Neuron (in vitro differentiated cells): ENCODE data around the gene TMC8.

Experiments used
- H2AFZ ChIP-seq: one replicate; pipeline ENCODE4 v1.6.1; 2013; ENCODE audit warnings: low read depth, mild to moderate bottlenecking, inconsistent platforms, low read length, moderate library complexity
- H3K27me3 ChIP-seq: one replicate; pipeline ENCODE4 v1.6.1; 2013; ENCODE audit warnings: low read length; ENCODE audit not compliant: insufficient read depth
- H3K36me3 ChIP-seq: one replicate; pipeline ENCODE4 v1.6.1; 2013; ENCODE audit warnings: low read length; ENCODE audit not compliant: insufficient read depth
- H3K4me1 ChIP-seq: one replicate; pipeline ENCODE4 v1.6.1; 2013; ENCODE audit warnings: low read length; ENCODE audit not compliant: insufficient read depth
- H3K4me3 ChIP-seq: 2 replicates; pipeline ENCODE4 v1.5.1; 2013; ENCODE audit warnings: mild to moderate bottlenecking, low read length, moderate library complexity
- H3K9me3 ChIP-seq: one replicate; pipeline ENCODE4 v1.6.1; 2013; ENCODE audit warnings: low read length

The TMC8 gene

DNA sequence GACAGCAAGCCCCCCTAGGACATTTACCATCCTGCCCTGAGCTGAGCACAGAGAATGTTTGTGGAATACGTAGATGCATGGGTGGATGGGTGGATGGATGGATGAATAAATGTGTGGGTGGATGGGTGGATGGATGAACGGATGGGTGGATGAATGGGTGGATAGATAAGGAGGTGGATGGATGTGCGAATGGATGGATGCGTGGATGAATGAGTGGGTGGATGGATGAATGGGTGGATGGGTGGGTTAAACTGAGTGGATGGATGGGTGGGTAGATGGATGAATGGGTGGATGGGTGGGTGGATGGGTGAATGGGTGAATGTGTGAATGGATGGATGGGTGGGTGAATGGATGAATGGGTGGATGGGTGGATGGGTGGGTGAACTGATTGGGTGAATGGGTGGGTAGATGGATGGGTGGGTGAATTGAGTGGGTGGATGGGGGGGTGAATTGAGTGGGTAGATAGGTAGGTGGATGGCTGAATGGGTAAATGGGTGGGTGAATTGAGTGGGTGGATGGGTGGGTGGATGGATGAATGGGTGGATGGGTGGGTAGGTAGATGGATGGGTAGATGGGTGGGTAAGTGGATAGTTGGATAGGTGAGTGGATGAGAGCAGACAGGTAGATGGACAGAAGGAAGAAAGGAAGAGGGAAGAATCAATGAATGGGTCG lies 7.2 kb upstream of the TMC8 start:
- Histone ChIP-seq H3K9me3 (no peaks in the 10 kb centered on the region), H2AFZ (no peak overlapping the region), H3K27me3 (no peaks in the 10 kb centered on the region), H3K4me3 (no peak overlapping the region), H3K36me3 (no peaks in the 10 kb centered on the region), H3K4me1 (peaks cover 9% of the 10 kb centered on the region)

DNA sequence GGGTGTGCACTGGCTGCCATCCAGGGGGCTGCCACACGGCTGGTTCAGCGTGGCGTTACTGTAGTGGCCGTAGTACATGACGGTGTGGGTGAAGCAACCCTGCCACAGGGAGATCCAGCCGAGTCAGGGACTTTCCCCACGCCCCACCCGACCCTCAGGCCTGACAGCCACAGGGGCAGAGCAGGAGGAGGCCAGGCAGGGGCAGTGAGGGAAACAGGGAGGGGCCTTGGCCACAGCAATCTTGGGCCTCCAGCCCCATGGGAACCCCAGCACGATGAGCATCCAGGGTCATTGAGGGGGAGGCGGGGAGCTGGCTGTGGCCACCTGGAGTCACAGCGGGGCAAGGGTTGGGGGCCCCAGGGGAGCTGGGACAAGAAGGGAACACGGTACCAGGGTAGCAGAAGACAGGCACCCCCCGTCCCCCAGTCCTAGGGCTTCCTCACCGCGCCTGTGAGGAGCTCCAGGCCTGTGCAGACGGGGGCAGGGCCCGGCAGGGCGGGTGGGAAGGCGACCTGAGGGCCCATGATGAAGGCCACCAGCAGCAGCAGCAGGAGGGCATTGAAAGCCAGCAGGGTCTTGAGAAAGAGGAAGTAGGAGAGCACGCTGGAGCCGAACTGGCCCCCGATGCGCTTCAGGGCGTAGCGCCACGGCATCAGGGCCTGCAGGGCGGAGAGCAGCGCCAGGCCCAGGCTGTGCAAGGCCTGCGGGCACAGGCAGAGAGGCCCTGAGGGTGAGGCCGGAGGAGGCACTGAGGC lies 6.3 kb upstream of the TMC8 start:
- Histone ChIP-seq H3K9me3 (no peaks in the 10 kb centered on the region), H3K4me1 (peaks cover 11% of the 10 kb centered on the region), H3K36me3 (no peaks in the 10 kb centered on the region), H3K4me3 (no peak overlapping the region), H2AFZ (no peak overlapping the region), H3K27me3 (peaks cover under 1% of the 10 kb centered on the region)

DNA sequence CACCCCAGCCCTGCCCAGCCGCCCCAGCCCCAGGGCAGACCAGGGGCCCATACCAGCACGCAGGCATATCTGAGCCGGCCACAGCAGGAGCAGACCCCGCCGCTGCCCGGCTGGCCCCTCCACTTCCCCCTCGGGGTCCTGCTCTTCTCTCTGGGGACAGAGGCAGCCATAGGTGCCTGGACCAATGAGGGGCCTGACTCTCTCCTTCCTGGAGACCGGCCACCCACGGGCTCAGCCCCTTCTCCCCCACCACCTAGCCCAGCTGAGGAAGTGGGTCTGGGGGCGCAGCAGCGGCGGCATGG lies 5.8 kb upstream of the TMC8 start:
- Histone ChIP-seq H3K4me3 (no peak overlapping the region), H2AFZ (no peak overlapping the region), H3K27me3 (peaks cover 5% of the 10 kb centered on the region), H3K36me3 (no peaks in the 10 kb centered on the region), H3K9me3 (no peaks in the 10 kb centered on the region), H3K4me1 (peaks cover 11% of the 10 kb centered on the region)

DNA sequence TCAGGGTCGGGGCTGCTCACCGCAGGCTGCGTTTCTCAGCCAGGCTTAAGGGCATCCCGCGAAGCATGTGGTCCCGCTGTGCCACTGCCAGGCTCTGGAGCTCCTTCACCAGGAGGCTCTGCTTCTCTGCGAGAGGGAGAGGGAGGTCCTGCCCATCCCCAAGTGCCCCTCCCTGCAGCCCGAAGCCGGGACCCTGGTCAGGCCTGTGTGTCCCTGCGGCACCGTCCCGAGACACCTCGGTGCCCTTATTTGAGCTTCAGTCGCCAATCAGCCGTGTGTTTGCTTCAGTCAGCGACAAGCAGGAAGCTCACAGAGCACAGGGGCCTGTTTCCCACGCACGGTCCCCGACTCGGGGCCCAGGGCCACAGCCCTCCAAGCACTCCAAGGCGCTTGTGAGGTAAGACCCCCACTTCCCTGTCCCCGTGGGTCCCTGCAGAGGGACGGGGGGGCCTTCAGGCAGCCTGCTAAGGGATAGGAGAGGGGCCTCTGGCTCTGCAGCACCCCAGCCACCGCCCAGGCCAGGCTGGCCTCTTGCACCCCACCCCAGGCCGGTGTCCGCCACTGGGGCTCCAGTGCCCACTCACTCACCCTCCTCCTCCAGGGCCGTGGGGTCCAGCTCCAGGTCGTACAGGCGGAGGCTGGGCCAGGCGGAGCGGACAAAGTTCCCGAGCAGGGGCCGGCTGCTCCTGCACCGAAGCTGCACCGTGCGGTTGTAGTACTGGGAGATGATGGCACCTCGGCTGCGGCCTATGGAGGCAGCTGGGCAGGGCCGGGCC lies 5.2 kb upstream of the TMC8 start:
- peaks cover 10% of the 10 kb centered on the region for H3K27me3 ChIP-seq
- no peaks in the 10 kb centered on the region for H3K36me3 ChIP-seq
- no peak overlapping the region for H3K4me3 ChIP-seq
- no peaks in the 10 kb centered on the region for H3K9me3 ChIP-seq
- peaks cover 11% of the 10 kb centered on the region for H3K4me1 ChIP-seq
- H2AFZ ChIP-seq: no peak overlapping the region

DNA sequence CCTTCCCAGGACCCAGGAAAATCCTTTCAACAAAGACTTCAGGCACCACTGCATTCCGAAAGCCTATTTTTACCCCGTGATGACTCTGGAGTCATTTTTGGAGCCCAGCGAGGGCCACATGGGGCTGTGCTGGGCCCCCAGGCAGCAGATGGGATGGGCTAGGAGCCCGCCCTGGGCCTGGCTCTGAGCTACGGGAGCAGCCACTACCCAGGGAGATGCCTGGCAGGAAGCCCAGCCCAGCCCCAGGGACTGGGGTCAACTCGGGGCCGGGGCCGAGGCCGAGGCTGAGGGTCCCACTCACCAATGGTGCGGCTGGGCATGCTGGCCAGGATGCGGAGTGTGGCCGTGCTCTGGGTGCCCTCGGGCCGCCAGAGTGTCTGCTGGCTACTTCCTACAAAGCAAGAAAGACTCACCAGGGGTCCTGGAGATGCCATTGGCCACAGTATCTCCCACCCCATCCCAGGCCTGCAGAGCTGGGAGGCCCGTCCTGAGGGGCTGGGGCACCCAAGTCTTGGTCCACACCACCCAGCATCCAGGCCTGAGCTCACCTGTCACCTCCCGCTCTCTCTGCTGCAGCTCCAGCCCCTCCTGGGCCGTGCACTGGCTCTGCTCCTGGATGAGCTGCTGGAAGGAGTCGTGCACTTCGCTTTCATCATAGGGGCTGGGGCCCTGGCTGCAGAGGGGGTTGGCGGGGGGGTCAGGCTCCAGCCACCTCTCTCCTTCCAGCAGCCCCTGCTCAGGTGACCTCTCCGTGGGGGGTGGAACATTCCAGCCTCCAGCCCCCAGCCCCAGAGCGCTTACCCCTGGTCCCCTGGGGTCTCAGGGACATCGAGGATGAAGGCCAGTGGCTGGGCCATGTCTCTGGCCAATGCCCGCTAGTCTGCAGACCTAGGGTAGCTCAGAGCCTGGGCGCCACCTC lies 4.3 kb upstream of the TMC8 start:
- Histone ChIP-seq H3K4me3 (no peak overlapping the region), H3K9me3 (no peaks in the 10 kb centered on the region), H3K27me3 (peaks cover 19% of the 10 kb centered on the region), H3K4me1 (peaks cover 11% of the 10 kb centered on the region), H3K36me3 (no peaks in the 10 kb centered on the region), H2AFZ (no peak overlapping the region)

DNA sequence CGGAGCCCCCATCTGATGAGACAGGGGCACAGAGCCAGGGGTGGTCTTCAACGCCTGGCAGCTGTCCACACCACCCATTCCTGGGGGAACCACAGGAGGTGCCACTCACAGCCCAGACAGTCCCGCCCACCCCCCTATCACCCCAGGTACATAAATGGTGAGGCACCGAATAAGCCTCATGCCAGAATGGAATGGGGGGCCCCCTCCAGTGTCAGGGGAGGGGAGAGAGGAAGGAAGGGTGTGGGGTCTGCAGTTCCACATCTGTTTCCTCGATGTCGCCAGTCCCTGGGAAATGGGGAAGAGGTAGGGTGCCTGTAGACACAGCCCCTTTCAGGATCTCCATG lies 3.7 kb upstream of the TMC8 start:
- no peak overlapping the region for H3K4me3 ChIP-seq

DNA sequence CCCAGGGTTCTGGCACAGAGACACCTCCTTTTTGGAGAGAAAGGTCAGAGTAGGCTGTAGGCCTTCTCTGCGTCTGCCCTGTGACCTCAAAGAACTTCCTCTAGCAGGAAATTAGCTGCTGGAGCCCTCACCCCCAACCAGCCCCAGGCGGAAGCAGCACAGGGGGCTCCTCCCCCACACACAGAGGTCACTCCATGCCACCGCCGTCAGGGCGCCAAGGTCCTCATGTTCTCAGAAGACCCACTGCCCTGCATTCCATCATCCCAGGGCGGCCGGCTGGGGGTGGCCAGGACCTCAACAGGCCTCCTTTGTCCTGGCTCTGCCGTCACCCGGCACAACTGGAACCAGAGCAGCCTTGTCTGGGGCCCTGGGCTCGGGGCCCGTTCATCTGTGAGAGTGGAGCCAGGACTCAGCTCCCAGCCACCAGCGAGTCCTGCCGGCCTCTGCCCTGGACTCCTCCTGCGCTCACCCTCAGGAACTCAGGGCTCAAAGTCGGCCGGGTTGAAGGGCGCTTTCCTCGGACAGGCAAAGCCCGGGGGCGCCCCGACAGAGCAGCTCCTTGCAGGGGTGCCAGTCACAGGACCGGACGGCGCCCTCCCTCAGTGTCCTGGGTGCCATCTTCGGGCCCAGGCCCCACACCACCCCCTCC lies 3.2 kb upstream of the TMC8 start:
- peaks cover 11% of the 10 kb centered on the region for H3K4me1 ChIP-seq
- no peaks in the 10 kb centered on the region for H3K36me3 ChIP-seq
- no peak overlapping the region for H3K4me3 ChIP-seq
- H2AFZ ChIP-seq: no peak overlapping the region
- peaks cover 22% of the 10 kb centered on the region for H3K27me3 ChIP-seq
- no peaks in the 10 kb centered on the region for H3K9me3 ChIP-seq

More for the DNA sequence above, 3.7 kb upstream of the TMC8 start:
- Histone ChIP-seq H3K27me3 (peaks cover 20% of the 10 kb centered on the region), H3K9me3 (no peaks in the 10 kb centered on the region), H3K4me1 (peaks cover 11% of the 10 kb centered on the region), H2AFZ (no peak overlapping the region), H3K36me3 (no peaks in the 10 kb centered on the region)

DNA sequence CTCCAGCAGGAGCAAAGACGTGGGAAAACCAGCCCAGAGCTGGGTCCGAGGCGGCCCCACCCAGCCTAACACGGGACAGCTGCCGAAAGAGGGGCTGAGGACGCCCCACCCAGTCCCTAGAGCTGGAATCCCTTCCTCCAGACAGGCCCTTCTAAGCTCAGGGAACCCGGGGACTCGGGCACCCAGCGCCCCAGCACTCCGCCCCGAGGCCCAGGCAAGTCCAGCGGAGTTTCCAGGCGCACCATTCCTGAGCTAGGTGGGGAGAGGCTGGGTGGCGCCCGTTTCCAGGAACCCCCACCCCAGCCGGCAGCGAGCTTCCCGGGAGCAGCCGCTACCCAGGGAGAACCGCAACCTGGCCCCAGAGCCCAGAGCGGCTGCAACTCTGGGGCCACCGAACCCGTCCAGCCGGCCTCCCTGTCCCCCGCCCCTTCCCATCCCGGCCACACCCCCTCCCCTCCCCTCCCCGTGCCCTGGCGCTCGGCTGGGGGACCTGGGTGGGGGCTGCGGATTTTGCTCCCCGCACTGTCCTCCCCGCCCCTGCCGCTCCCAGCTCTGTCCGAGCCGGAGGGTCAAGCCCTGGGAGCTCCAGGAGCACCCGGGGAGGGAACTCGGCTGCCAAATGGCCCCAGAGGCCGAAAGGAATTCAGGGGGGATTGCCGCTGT lies 2.6 kb upstream of the TMC8 start:
- Histone ChIP-seq H3K4me1 (peaks cover 11% of the 10 kb centered on the region), H3K9me3 (no peaks in the 10 kb centered on the region), H3K36me3 (no peaks in the 10 kb centered on the region), H3K4me3 (peak overlapping the region; percentile 41), H2AFZ (no peak overlapping the region), H3K27me3 (peaks cover 29% of the 10 kb centered on the region)

DNA sequence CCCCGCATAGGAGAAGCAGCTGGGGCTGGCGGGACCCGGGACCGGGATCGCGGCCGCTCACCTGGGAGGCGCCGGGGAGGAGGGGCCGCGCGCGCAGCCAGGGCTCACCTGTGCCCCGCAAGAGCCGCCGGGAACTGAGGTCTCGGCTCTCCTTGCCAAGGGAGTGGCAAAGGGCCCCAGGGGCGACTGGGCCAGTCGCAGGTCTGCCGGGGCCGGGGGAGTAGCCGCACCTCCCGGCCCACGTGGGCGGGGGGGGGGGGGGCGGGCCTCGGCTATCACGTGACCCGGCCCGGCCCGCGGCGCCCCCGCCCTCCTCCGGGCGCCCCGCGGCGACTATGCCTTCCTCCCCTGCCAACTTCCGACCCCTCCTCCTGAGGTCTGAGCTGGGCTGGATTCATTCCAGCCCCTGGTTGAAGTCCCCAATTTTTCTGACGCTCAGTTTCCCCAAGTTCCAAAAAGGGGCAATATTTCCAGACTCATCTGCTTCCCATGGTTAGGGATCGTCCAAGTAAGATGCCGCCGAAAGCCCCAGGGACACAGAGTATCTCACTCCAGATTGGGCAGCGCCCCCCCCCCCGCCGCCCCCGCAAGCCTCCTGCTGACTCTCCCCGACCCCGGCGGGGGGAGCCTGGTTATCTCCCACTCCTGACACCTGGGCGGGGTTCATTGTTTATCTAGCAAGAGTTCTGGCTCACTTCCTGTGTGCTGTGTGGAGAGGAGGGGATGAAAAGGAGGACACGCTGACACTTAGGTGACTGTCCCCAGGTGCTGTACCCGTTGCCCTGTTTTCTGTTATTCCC lies 1.8 kb upstream of the TMC8 start, which contains the start of gene TMC6:
TMC6 (minus strand) TSS at position 205 of the 800 bp plus-strand sequence. CDS start 1,923 bp downstream, outside the sequence.
- no peaks in the 10 kb centered on the region for H3K9me3 ChIP-seq
- H2AFZ ChIP-seq: no peak within 1 kb of the TSS
- peaks cover 35% of the 10 kb centered on the region for H3K27me3 ChIP-seq
- peak within 1 kb of the TSS; percentile 41 for H3K4me3 ChIP-seq
- peaks cover 11% of the 10 kb centered on the region for H3K4me1 ChIP-seq
- H3K36me3 ChIP-seq: no peaks in the 10 kb centered on the region

DNA sequence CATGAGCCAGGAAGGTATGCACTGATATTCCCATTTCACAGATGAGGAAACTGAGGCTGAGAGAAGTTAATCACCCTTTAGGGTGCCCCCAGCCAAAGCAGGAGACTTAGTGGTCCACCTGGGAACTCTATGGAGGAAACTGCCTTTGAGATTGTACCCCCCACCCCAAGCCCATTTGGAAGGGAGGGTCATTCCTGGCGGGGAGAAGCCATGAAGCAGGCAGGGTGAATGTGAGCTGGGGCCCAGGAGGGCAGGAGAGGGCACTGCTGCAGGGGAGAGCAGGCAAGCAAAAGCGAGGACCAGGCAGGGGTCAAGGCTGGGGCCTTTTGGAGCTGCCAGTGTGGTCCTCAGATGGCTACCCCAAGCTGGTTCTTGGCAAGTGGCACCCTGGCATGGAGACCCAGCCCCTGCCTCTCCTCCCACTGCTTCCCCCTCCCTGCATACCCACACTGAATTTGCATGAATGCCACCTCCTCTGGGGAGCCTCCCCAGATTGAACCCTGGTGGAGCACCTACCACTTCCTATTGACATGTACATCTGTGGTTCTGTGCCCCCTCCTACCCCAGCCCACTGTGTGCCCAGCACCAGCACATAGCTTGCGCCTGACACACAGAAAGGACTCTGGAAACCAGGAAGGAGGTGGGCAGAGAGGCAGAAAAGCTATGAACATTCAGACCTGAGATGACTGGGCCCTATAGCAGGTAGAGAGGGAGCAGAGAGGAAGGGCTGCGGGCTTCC lies 1.1 kb upstream of the TMC8 start:
- no peaks in the 10 kb centered on the region for H3K9me3 ChIP-seq
- no peak overlapping the region for H2AFZ ChIP-seq
- peaks cover 11% of the 10 kb centered on the region for H3K4me1 ChIP-seq
- H3K4me3 ChIP-seq: peak overlapping the region; percentile 41
- peaks cover 39% of the 10 kb centered on the region for H3K27me3 ChIP-seq
- H3K36me3 ChIP-seq: no peaks in the 10 kb centered on the region

DNA sequence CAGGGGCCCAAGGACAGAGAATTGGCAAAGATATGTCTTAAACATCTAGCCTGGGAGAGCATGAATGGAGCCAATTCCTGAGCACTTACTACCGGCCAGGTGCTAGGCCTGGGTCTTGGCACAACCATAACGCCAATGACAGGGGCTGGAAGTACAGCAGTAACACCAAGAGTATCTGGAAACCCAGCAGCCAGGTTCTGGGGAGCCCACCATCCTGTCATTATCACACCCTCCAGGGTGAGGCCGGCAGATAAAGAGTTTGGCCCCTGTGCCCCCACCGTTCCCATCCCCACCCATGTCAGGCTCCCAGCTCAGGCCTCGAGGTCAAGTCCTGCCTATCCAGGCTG lies 508 bp upstream of the TMC8 start:
- no peak overlapping the region for H3K4me3 ChIP-seq
- H3K9me3 ChIP-seq: no peaks in the 10 kb centered on the region
- H2AFZ ChIP-seq: no peak overlapping the region
- H3K4me1 ChIP-seq: peaks cover 11% of the 10 kb centered on the region
- H3K27me3 ChIP-seq: peaks cover 39% of the 10 kb centered on the region
- no peaks in the 10 kb centered on the region for H3K36me3 ChIP-seq
